Measurements from ENCODE around the gene ZNF232. TPM values are rescaled to one million over a fixed set of nuclear protein-coding genes. Genes with fewer than 3 reads are reported as not detected.

The ZNF232 gene
- total and polyA plus RNA-seq, 2 of the 13 experiments (the other 11 are each of a cell fraction or from before 2014, with no cell fraction given) = 7.8 to 28.7 TPM

DNA sequence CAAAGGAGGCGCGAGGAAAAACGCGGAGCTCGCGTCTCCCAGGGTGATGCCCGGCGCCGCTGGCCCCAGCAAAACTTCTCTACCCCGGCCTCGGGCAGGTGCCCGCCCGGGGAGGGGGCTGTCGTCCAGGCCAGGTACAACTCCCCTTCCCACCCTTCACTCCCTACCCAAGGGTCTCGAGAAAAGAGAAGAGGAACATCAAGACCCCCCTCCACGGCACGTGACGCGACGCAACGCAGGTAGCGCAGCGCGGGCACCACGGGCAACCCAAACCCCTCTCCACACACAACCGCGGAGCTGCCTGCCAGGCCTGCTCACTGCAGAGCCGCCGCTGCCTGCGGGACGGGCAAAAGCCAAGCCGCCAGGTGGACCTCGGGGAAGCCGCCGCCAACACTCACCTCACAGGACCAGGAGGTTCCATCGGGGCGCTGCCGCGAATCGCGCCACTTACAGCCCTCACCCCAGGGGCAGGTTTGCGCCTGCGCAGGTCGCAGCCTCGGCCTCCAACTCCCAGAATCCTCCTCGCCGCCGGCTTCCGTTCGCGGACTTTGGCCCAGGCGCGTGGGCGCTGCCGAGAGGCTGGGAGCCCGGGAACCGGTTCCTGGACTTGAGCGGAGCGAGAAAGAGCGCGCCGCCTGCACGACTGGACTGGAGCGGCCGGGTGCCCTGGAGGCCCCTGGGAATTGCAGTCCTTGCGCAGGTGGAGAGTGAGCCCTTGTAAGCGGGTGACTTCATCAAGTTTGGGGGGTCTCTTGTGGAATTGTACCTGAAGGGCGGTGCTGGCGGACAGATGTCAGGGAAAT lies at the start of gene ZNF232 (continued):
- TF ChIP-seq SOX13 (IDR thresholded peaks at IDR 0.05) = no peak
- peak in 1 of 2 experiments; percentile 44; a peak in 2 of 4 replicates for TF ChIP-seq SOX13 (CRISPR knock-in tag; conservative IDR thresholded peaks at IDR 0.05 in 1 of 2, IDR thresholded peaks at IDR 0.05 in 1 of 2)
- TF ChIP-seq, protein P1, sequence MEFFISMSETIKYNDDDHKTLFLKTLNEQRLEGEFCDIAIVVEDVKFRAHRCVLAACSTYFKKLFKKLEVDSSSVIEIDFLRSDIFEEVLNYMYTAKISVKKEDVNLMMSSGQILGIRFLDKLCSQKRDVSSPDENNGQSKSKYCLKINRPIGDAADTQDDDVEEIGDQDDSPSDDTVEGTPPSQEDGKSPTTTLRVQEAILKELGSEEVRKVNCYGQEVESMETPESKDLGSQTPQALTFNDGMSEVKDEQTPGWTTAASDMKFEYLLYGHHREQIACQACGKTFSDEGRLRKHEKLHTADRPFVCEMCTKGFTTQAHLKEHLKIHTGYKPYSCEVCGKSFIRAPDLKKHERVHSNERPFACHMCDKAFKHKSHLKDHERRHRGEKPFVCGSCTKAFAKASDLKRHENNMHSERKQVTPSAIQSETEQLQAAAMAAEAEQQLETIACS (CRISPR knock-in tag; IDR thresholded peaks at IDR 0.05) = peak; percentile 88
- TF ChIP-seq SCMH1 (CRISPR knock-in tag; IDR thresholded peaks at IDR 0.05; ENCODE audit: borderline replicate concordance) = no peak
- TF ChIP-seq HNRNPK (IDR thresholded peaks at IDR 0.05; ENCODE audit: low read depth, low read length, poor library complexity, severe bottlenecking) = peak; percentile 17
- TF ChIP-seq MAFF (IDR thresholded peaks at IDR 0.05; ENCODE audit: low read depth, low read length) = no peak
- TF ChIP-seq, protein P2, sequence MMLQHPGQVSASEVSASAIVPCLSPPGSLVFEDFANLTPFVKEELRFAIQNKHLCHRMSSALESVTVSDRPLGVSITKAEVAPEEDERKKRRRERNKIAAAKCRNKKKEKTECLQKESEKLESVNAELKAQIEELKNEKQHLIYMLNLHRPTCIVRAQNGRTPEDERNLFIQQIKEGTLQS (CRISPR knock-in tag; IDR thresholded peaks at IDR 0.05) = no peak
- no peak for TF ChIP-seq ARHGAP35 (CRISPR knock-in tag; IDR thresholded peaks at IDR 0.05; ENCODE audit: borderline replicate concordance)
- TF ChIP-seq HCFC1 (IDR thresholded peaks at IDR 0.05; ENCODE audit: low read depth, low read length) = peak; percentile 74
- TF ChIP-seq ZSCAN21 (CRISPR knock-in tag; IDR thresholded peaks at IDR 0.05; ENCODE audit: borderline replicate concordance) = peak; percentile 81
- no peak for TF ChIP-seq DR1 (CRISPR knock-in tag; IDR thresholded peaks at IDR 0.05)
- 0 out of 2 replicates have a peak, but pooled peaks have one; percentile 46 for TF ChIP-seq GTF2F1 (IDR thresholded peaks at IDR 0.05; ENCODE audit: low read length)
- TF ChIP-seq, protein P3, sequence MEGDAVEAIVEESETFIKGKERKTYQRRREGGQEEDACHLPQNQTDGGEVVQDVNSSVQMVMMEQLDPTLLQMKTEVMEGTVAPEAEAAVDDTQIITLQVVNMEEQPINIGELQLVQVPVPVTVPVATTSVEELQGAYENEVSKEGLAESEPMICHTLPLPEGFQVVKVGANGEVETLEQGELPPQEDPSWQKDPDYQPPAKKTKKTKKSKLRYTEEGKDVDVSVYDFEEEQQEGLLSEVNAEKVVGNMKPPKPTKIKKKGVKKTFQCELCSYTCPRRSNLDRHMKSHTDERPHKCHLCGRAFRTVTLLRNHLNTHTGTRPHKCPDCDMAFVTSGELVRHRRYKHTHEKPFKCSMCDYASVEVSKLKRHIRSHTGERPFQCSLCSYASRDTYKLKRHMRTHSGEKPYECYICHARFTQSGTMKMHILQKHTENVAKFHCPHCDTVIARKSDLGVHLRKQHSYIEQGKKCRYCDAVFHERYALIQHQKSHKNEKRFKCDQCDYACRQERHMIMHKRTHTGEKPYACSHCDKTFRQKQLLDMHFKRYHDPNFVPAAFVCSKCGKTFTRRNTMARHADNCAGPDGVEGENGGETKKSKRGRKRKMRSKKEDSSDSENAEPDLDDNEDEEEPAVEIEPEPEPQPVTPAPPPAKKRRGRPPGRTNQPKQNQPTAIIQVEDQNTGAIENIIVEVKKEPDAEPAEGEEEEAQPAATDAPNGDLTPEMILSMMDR (CRISPR knock-in tag; IDR thresholded peaks at IDR 0.05) = peak; percentile 43; the same call in 1 of the 2 replicates
- TF ChIP-seq, protein P4, sequence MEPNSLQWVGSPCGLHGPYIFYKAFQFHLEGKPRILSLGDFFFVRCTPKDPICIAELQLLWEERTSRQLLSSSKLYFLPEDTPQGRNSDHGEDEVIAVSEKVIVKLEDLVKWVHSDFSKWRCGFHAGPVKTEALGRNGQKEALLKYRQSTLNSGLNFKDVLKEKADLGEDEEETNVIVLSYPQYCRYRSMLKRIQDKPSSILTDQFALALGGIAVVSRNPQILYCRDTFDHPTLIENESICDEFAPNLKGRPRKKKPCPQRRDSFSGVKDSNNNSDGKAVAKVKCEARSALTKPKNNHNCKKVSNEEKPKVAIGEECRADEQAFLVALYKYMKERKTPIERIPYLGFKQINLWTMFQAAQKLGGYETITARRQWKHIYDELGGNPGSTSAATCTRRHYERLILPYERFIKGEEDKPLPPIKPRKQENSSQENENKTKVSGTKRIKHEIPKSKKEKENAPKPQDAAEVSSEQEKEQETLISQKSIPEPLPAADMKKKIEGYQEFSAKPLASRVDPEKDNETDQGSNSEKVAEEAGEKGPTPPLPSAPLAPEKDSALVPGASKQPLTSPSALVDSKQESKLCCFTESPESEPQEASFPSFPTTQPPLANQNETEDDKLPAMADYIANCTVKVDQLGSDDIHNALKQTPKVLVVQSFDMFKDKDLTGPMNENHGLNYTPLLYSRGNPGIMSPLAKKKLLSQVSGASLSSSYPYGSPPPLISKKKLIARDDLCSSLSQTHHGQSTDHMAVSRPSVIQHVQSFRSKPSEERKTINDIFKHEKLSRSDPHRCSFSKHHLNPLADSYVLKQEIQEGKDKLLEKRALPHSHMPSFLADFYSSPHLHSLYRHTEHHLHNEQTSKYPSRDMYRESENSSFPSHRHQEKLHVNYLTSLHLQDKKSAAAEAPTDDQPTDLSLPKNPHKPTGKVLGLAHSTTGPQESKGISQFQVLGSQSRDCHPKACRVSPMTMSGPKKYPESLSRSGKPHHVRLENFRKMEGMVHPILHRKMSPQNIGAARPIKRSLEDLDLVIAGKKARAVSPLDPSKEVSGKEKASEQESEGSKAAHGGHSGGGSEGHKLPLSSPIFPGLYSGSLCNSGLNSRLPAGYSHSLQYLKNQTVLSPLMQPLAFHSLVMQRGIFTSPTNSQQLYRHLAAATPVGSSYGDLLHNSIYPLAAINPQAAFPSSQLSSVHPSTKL (CRISPR knock-in tag; IDR thresholded peaks at IDR 0.05) = peak; percentile 68
- TF ChIP-seq THYN1 (CRISPR knock-in tag; IDR thresholded peaks at IDR 0.05; ENCODE audit: borderline replicate concordance, low read depth) = no peak
- TF ChIP-seq NKX3-1 (CRISPR knock-in tag; IDR thresholded peaks at IDR 0.05) = no peak; the same call in 1 of the 2 replicates
- peak; percentile 69; the same call in 1 of the 2 replicates for TF ChIP-seq ZBTB38 (CRISPR knock-in tag; IDR thresholded peaks at IDR 0.05)
- TF ChIP-seq ZNF879 (CRISPR knock-in tag; IDR thresholded peaks at IDR 0.05) = peak; percentile 86; the same call in 1 of the 2 replicates
- TF ChIP-seq ZEB1 (IDR thresholded peaks at IDR 0.05; ENCODE audit: insufficient replicate concordance, low read depth) = no peak
- peak; percentile 98 for TF ChIP-seq HNF4G (IDR thresholded peaks at IDR 0.05; ENCODE audit: borderline replicate concordance, low read depth, low read length)
- TF ChIP-seq HNF4G (CRISPR knock-in tag; IDR thresholded peaks at IDR 0.05; ENCODE audit: borderline replicate concordance, low read depth) = peak; percentile 96
- TF ChIP-seq MED8 (CRISPR knock-in tag; IDR thresholded peaks at IDR 0.05; ENCODE audit: insufficient replicate concordance) = peak; percentile 54
